Activated gamma-delta T cell treated with Interleukin-2 at 50 U/mL for 16 hours (primary cell): ENCODE measurements around the gene PRDM16.

Experiments
- DNase-seq: peaks from one replicate; pipeline ENCODE4 v3.0.0-alpha.2; 2020

The PRDM16 gene

GRCh38 chr1:3368059-3368458 lies 299.1 kb downstream of the PRDM16 start:
- DNase-seq, result no peak

GRCh38 chr1:3368711-3369445 lies 299.9 kb downstream of the PRDM16 start:
- no peak for DNase-seq

- no peak for DNase-seq
These were observed 300.6 kb downstream of the PRDM16 start for GRCh38 chr1:3369446-3370076.

GRCh38 chr1:3370856-3371703 lies 302.1 kb downstream of the PRDM16 start:
- no peak for DNase-seq

GRCh38 chr1:3372317-3372716 lies 303.3 kb downstream of the PRDM16 start:
- peak; percentile 24 for DNase-seq

- DNase-seq, result no peak
These were observed 304.2 kb downstream of the PRDM16 start for GRCh38 chr1:3373175-3373574.

GRCh38 chr1:3373700-3374405 lies 304.9 kb downstream of the PRDM16 start:
- no peak for DNase-seq

- DNase-seq, result no peak
These were observed 306.2 kb downstream of the PRDM16 start for GRCh38 chr1:3375245-3375644.

GRCh38 chr1:3377166-3377565 lies 308.2 kb downstream of the PRDM16 start:
- DNase-seq, result no peak

GRCh38 chr1:3377604-3378279 lies 308.7 kb downstream of the PRDM16 start:
- no peak for DNase-seq

- DNase-seq, result no peak
These were observed 309.6 kb downstream of the PRDM16 start for GRCh38 chr1:3378411-3379208.

- DNase-seq, result no peak
These were observed 310.9 kb downstream of the PRDM16 start for GRCh38 chr1:3379934-3380333.

- DNase-seq, result no peak
These were observed 311.5 kb downstream of the PRDM16 start for GRCh38 chr1:3380469-3380868.

- DNase-seq, result no peak
These were observed 312.9 kb downstream of the PRDM16 start for GRCh38 chr1:3381901-3382300.

- DNase-seq, result no peak
These were observed 313.5 kb downstream of the PRDM16 start for GRCh38 chr1:3382326-3383057.

GRCh38 chr1:3383679-3384078 lies 314.7 kb downstream of the PRDM16 start:
- DNase-seq, result no peak

GRCh38 chr1:3384407-3384806 lies 315.4 kb downstream of the PRDM16 start:
- no peak for DNase-seq

- no peak for DNase-seq
These were observed 317.4 kb downstream of the PRDM16 start for GRCh38 chr1:3386205-3387002.

- DNase-seq, result no peak
These were observed 318.4 kb downstream of the PRDM16 start for GRCh38 chr1:3387401-3387800.
